A673 (cell line): ENCODE results near the gene TRDN.

ENCODE experiments used
- CTCF ChIP-seq: fragments of 300-800, 200-600 bp; sonication (generic); conservative IDR thresholded peaks from 2 replicates; pipeline ENCODE4 v1.5.1; 2017; ENCODE audit warnings: low read depth, mild to moderate bottlenecking, antibody characterized with exemption, low read length, moderate library complexity, mixed read lengths
- EZH2 ChIP-seq: fragments of 200-600 bp; sonication (generic); IDR thresholded peaks from 2 replicates; pipeline ENCODE4 v1.6.1; 2017; ENCODE audit warnings: borderline replicate concordance, low read depth, mild to moderate bottlenecking, mixed read lengths, antibody characterized with exemption, low read length; ENCODE audit not compliant: poor library complexity, severe bottlenecking

GRCh38 chr6:123663436-123663835, 26.7 kb upstream of the TRDN start:
- TF ChIP-seq CTCF (no peak), EZH2 (no peak)
